ENCODE data around the gene FAM227A.

- TF ChIP-seq, protein P1, sequence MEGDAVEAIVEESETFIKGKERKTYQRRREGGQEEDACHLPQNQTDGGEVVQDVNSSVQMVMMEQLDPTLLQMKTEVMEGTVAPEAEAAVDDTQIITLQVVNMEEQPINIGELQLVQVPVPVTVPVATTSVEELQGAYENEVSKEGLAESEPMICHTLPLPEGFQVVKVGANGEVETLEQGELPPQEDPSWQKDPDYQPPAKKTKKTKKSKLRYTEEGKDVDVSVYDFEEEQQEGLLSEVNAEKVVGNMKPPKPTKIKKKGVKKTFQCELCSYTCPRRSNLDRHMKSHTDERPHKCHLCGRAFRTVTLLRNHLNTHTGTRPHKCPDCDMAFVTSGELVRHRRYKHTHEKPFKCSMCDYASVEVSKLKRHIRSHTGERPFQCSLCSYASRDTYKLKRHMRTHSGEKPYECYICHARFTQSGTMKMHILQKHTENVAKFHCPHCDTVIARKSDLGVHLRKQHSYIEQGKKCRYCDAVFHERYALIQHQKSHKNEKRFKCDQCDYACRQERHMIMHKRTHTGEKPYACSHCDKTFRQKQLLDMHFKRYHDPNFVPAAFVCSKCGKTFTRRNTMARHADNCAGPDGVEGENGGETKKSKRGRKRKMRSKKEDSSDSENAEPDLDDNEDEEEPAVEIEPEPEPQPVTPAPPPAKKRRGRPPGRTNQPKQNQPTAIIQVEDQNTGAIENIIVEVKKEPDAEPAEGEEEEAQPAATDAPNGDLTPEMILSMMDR (conservative IDR thresholded peaks at IDR 0.05; ENCODE audit: low read depth, low read length), result no peak
- TF ChIP-seq POLR2A (IDR thresholded peaks at IDR 0.05; ENCODE audit: low read depth, low read length) (no peak), FOS (IDR thresholded peaks at IDR 0.05; ENCODE audit: low read depth, low read length) (no peak), SMC3 (IDR thresholded peaks at IDR 0.05; ENCODE audit: low read depth, low read length) (no peak), RAD21 (IDR thresholded peaks at IDR 0.05; ENCODE audit: low read length) (no peak), MAZ (IDR thresholded peaks at IDR 0.05; ENCODE audit: borderline replicate concordance, low read depth, low read length) (no peak), MXI1 (IDR thresholded peaks at IDR 0.05; ENCODE audit: borderline replicate concordance, low read depth, low read length) (no peak)
- TF ChIP-seq, protein P2, sequence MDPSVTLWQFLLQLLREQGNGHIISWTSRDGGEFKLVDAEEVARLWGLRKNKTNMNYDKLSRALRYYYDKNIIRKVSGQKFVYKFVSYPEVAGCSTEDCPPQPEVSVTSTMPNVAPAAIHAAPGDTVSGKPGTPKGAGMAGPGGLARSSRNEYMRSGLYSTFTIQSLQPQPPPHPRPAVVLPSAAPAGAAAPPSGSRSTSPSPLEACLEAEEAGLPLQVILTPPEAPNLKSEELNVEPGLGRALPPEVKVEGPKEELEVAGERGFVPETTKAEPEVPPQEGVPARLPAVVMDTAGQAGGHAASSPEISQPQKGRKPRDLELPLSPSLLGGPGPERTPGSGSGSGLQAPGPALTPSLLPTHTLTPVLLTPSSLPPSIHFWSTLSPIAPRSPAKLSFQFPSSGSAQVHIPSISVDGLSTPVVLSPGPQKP (IDR thresholded peaks at IDR 0.05; ENCODE audit: borderline replicate concordance, low read depth, low read length), result no peak
Observed at GRCh38 chr22:38613588-38613987, 42.6 kb downstream of the FAM227A start.

Measured in IMR-90 (cell line).